Testis (tissue), 2 donors: ENCODE measurements around the gene ZNF143.

Experiments used
- CTCF ChIP-seq, 3 experiments: fragments of 450-650 bp in 2 of 3; fragments of 200-600 bp in 1 of 3; sonication (generic) in 1 of 3; IDR thresholded peaks; one replicate each; pipeline ENCODE4 v1.5.1; 2016 to 2019; ENCODE audit warnings: antibody characterized with exemption in 3 of 3, mild to moderate bottlenecking in 2 of 3, moderate library complexity in 1 of 3
- POLR2A ChIP-seq: fragments of 450-650 bp; IDR thresholded peaks from one replicate; pipeline ENCODE4 v1.6.1; 2017; ENCODE audit warnings: antibody characterized with exemption, mild to moderate bottlenecking, moderate library complexity

GRCh38 chr11:9459667-9460321 lies 1.0 kb upstream of the ZNF143 start:
- TF ChIP-seq POLR2A (no peak), CTCF (IDR thresholded peaks at IDR 0.05) (no peak)
